DND-41 (cell line): ENCODE measurements around the gene STAMBP.
"Not testable (repeated sequence)": the region's sequence is repeated elsewhere in the genome, so short reads cannot be mapped to it uniquely, and the experiment has no call there.

ENCODE experiments used
- EZH2 ChIP-seq: IDR thresholded peaks from 3 replicates; pipeline ENCODE4 v1.6.1; 2012; ENCODE audit warnings: borderline replicate concordance, low read depth, mild to moderate bottlenecking, moderate library complexity, low read length, inconsistent platforms; ENCODE audit not compliant: severe bottlenecking
- TF ChIP-seq, protein P1 (sequence below): IDR thresholded peaks from 2 replicates; pipeline ENCODE4 v1.5.1; 2012; ENCODE audit warnings: borderline replicate concordance, low read length, moderate library complexity, mild to moderate bottlenecking; ENCODE audit not compliant: poor library complexity, severe bottlenecking; ENCODE audit errors: extremely low read depth

- not testable (repeated sequence) for TF ChIP-seq EZH2
- TF ChIP-seq, protein P1, sequence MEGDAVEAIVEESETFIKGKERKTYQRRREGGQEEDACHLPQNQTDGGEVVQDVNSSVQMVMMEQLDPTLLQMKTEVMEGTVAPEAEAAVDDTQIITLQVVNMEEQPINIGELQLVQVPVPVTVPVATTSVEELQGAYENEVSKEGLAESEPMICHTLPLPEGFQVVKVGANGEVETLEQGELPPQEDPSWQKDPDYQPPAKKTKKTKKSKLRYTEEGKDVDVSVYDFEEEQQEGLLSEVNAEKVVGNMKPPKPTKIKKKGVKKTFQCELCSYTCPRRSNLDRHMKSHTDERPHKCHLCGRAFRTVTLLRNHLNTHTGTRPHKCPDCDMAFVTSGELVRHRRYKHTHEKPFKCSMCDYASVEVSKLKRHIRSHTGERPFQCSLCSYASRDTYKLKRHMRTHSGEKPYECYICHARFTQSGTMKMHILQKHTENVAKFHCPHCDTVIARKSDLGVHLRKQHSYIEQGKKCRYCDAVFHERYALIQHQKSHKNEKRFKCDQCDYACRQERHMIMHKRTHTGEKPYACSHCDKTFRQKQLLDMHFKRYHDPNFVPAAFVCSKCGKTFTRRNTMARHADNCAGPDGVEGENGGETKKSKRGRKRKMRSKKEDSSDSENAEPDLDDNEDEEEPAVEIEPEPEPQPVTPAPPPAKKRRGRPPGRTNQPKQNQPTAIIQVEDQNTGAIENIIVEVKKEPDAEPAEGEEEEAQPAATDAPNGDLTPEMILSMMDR: not testable (repeated sequence)
These were observed 49.2 kb downstream of the STAMBP start for GRCh38 chr2:73877984-73878383.
